Embryonic facial prominence (tissue), 1 donor: ENCODE results near the gene LAMTOR5.

Experiments used
- DNase-seq: peaks from one replicate; pipeline ENCODE4 v3.0.0-alpha.2; 2016; ENCODE audit errors: extremely low spot score

The LAMTOR5 gene

DNA sequence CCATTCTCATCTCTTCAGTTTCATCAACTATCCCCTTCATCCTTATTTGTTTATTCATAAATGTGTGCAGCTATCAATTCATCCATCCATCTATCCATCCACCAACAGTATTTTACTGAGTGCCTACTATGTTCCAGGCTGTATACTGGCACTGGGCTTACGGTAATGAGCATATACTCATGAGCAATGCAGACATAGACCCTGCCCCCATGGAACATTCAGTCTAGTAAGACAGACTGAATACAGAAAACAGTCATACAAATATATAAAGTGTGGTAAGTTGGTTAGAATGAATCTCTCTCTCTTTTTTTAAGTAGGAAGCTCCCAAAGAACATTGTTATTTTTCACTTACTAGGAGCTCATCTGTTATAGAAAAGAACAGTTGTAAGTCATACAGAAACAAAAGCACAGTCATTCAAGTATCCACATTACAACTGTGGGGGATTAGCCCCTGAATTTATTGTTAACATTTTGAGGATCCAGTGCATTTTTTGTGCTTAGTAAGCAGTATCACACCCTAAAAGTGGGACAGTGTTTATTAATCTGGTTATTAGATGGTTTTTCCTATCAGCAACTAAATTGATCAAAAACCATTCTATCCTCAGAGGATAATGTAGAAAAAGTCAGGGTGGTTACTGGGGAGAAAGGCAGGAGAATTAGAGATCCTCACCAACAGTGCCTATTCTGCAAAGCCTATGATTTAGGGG, 20.3 kb downstream of the LAMTOR5 start:
- no peak for DNase-seq

DNA sequence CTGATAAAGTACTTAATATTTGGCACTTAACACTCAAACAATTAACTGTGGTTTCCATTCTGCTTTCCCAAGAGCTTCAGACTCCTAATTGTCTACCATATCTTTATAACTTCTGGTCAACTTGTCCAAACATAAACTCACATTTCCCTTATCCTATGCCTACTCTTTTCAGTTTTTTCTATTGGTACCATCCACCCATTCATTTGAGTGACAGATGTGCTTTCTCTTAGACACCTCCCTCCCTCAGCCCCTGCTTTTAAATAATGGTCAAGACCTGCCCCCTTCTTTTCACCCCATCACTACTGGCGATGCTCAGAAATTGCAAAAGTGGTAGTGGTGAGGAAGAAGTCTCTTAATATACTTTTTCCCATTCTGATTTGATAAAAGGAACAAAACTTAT, 22.1 kb downstream of the LAMTOR5 start:
- no peak for DNase-seq

DNA sequence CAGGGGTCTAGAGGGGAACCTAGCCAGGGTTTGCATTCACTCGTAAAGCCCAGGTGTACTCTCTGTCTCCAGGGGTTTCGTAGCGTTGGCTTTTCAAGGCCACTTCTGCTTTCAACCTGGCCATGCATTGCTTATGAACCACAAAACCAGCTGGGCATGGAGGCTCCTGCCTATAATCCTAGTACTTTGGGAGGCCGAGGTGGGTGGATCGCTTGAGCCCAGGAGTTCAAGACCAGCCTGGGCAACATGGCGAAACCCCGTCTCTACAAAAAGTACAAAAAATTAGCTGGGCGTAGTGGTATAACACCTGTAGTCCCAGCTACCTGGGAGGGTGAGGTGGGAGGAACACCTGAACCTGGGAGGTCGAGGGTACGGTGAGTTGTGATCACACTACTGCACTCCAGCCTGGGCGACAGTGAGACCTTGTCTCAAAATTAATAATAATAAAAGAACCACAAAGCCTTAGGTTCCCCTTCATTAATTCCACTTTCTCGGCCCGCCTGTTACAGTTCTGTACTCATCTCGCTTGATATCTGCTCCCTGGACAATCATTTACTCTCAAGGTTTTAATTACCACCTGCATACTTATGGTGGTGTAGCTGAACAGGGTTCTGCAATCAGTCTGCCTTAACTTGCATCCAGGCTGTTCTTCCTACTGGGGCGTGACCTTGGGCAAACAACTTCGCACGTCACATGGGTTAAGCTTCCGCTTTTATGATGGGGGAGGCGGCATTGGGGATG, 22.7 kb downstream of the LAMTOR5 start:
- DNase-seq = no peak

DNA sequence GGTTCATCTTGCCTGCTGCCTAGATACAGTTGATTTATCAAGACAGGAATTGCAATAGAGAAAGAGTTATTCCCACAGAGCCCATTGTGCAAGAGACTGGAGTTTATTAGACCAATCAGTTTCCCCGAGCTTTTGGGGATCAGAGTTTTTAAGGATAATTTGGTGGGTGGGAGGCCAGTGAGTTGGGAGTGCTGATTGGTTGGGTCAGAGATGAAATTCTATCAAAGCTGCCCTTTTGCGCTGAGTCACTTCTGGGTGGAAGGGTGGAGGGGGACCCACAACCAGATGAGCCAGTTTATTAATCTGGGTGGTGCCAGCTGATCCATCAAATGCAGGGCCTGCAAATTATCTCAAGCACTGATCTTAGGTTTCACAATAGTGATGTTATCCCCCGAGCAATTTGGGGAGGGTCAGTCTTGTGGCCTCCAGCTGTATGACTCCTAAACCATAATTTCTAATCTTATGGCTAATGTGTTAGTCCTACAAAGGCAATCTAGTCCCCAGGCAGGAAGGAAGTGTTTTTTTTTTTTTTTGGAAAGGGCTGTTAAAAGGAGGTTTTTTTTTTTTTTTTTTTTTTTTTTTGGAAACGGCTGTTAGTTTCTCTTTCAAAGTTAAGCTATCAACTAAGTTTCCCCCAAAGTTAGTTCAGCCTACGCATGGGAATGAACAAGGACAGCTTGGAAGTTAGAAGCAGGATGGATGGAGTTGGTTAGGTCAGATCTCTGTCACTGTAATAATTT, 24.1 kb downstream of the LAMTOR5 start:
- DNase-seq = no peak

DNA sequence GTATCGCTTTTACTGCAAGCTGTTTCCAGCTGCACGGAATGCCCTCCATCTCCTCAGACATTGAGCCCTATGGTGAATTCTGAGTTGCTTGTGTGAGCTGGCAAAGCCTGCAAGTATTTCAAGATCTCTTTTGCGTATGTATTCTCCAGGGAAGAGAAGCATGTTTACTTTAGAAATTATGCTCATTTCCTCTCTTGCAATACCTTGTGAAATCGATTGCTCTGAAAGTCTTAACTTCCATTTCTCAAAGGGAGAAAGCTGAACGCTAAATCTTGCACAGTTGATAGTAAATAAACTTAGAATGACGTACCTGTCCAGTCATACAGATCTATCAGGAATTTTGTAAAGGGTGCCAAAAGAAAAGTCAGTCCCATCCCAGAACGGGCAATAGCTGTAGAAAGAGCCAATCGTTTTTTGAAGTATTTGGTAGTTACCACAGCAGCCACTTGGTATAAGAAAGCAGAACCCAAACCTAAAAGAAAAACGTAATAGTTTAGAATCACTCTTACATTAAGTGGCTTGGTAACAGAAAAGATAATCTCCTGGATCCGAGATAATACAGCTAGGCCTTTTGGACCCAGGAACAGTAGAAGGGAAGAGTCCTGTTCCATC, 26.7 kb downstream of the LAMTOR5 start:
- DNase-seq = no peak

DNA sequence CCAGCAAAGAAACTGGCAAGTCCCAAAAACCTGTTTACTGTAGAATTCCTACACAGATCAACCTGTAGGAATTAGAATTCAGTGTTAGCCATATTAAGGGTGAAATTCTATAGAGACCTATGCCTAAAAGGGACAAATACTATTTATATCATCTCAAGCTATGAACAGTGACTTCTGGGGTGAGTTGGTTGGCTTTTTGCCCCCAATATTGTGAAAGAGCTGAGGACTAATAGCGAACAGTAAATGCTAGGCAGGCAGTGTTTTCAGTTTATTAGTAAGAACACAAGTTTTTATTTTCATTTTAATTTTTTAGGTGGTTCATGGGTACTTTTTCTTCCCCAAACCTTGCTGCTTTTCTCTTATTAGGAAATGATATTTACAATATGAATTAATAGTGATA, 32.0 kb downstream of the LAMTOR5 start:
- DNase-seq = no peak

DNA sequence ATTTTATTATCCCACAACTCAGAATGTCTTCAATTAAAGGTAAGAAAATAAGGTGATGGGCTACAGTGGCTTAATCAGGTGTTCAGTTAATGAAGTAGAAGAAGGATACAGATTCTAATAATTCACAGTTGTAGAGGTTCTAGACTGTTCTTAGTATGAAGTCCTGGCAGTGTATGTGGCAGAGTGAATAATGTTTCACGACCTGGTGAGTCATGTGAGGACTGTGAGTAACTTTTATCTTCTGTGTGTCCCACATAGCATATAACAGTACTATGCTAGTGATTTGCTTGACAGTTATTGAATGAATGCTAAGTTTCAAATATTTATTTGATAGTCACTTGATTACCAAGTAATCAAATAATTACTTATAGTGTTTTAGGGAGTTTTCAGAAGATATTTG, 36.7 kb downstream of the LAMTOR5 start:
- no peak for DNase-seq

DNA sequence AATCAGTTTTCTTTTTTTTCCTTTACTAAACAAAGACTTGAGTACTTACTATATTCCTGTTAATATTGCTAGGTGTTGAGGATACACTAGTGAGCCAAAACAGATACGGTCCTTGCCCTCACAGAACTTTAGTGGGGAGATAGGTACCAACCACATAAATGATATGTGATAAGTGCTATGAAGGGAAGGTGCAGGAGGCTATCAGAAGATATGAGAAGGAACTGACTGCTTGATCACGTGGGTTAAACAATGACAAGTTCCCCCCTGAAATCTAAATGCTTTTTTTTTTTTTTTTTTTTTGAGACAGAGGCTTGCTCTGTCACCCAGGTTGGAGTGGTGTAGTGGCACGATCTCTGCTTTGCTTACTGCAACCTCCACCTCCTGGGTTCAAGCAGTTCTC, 43.3 kb downstream of the LAMTOR5 start:
- no peak for DNase-seq

DNA sequence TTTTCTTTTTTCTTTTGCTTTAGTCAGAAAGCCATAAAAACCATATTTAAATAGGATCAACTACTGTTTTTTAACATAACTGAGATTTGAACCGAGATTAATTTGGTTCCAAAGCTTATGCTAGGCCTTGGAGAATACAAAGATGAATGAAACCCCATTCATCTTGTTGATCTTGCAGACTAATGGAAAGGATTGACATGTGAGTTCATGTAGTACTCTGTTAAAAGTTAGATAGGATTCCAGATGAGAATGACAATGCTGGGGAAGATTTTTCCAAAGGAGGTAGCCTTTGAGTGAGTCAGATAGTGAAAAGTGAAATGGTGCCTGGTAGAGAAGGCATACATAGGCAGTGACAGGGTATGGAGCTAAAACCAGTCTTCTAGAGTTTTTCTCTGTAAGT, 45.6 kb downstream of the LAMTOR5 start:
- no peak for DNase-seq

DNA sequence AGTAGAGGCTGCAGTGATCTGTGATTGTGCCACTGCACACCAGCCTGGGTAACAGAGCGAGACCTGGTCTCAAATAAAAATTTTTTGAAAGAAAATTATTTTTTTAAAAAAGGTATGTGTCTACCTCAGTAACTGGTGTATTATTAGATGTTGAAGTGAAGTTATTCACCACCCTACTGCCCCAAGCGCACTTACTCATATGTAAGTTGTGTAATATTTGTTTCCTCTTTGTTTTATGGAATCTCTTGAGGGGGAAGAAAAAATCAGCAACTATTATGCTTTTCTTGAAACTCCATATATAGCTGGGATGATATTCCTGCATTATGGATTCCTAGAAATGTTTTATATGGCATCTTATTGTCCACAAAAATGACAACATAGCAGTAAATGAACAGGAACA, 47.1 kb downstream of the LAMTOR5 start:
- no peak for DNase-seq

DNA sequence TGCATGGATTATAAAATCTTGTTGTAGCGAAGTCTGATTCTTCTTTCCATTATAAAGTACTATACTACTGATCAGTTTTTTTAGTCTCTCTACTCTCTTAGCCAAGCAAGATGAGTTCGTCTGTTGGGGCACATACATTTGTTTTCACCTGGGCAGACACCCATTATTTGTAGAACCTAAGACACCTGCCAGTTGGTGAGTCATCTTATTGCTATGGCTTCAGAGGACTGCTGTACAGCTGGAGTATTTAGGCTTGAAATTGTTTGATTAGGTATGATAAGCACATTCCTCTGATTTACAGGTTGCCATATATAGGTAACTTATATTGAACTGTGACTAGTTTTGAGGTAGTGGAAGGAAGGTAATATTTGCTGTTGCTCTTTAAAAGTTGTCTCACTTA, 51.1 kb downstream of the LAMTOR5 start:
- DNase-seq = no peak

DNA sequence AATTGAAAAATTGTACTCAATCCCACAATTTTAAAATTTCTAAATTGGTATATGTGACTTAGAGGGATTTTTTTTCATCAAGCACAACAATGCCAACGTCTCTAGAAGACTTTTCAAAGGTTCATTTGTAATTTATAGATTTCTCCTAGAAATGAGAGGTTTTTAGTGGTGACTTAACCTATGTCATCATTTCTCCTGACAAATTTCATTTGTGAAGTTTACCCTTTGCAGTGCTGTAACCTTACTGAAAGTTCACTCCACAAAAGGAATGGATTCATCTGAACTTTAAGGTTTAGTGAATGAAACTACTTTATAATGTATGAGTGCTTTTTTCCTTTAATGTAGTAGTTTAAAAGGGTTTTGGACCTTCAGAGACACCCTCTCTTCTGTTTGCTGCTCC, 52.2 kb downstream of the LAMTOR5 start:
- no peak for DNase-seq
